HG02678 (cell line): Measurements from ENCODE around the gene PDIA6.
"Not testable (repeated sequence)": the region's sequence is repeated elsewhere in the genome, so short reads cannot be mapped to it uniquely, and the experiment has no call there.

Experiments
- ATAC-seq: cut with Tn5 transposase; IDR thresholded peaks from one replicate; pipeline ENCODE4 v1.9.1; 2021; ENCODE audit warnings: mild to moderate bottlenecking, moderate library complexity; ENCODE audit not compliant: unreplicated experiment

PDIA6 gene

GRCh38 chr2:10834068-10834655 lies 21.6 kb upstream of the PDIA6 start:
- ATAC-seq, result no peak

- ATAC-seq, result no peak
Observed at GRCh38 chr2:10833021-10833420, 20.4 kb upstream of the PDIA6 start.

GRCh38 chr2:10832203-10832936 lies 19.8 kb upstream of the PDIA6 start:
- peak; percentile 81 for ATAC-seq

- ATAC-seq, result no peak
Observed at GRCh38 chr2:10831400-10831985, 18.9 kb upstream of the PDIA6 start.

GRCh38 chr2:10830641-10831399 lies 18.2 kb upstream of the PDIA6 start:
- ATAC-seq, result no peak

- ATAC-seq, result no peak
Observed at GRCh38 chr2:10830203-10830602, 17.6 kb upstream of the PDIA6 start.

GRCh38 chr2:10829299-10829698 lies 16.7 kb upstream of the PDIA6 start:
- no peak for ATAC-seq

- no peak for ATAC-seq
Observed at GRCh38 chr2:10828346-10828745, 15.8 kb upstream of the PDIA6 start.

- ATAC-seq, result no peak
Observed at GRCh38 chr2:10826625-10827024, 14.0 kb upstream of the PDIA6 start.

GRCh38 chr2:10826026-10826425 lies 13.4 kb upstream of the PDIA6 start:
- ATAC-seq, result no peak

GRCh38 chr2:10824191-10824590 lies 11.6 kb upstream of the PDIA6 start:
- no peak for ATAC-seq

GRCh38 chr2:10820978-10821695 lies 8.6 kb upstream of the PDIA6 start:
- ATAC-seq, result no peak

GRCh38 chr2:10820562-10820961 lies 8.0 kb upstream of the PDIA6 start:
- ATAC-seq, result no peak

- ATAC-seq, result no peak
Observed at GRCh38 chr2:10819714-10820314, 7.2 kb upstream of the PDIA6 start.

- ATAC-seq, result no peak
Observed at GRCh38 chr2:10818984-10819383, 6.4 kb upstream of the PDIA6 start.

GRCh38 chr2:10818305-10818704 lies 5.7 kb upstream of the PDIA6 start:
- ATAC-seq, result not testable (repeated sequence)

- ATAC-seq, result no peak
Observed at GRCh38 chr2:10817413-10817812, 4.8 kb upstream of the PDIA6 start.

- ATAC-seq, result no peak
Observed at GRCh38 chr2:10814571-10815331, 2.2 kb upstream of the PDIA6 start.

- ATAC-seq, result no peak
Observed at GRCh38 chr2:10814142-10814541, 1.6 kb upstream of the PDIA6 start.
